Measurements from ENCODE around the gene WDR47.

WDR47 gene

DNA sequence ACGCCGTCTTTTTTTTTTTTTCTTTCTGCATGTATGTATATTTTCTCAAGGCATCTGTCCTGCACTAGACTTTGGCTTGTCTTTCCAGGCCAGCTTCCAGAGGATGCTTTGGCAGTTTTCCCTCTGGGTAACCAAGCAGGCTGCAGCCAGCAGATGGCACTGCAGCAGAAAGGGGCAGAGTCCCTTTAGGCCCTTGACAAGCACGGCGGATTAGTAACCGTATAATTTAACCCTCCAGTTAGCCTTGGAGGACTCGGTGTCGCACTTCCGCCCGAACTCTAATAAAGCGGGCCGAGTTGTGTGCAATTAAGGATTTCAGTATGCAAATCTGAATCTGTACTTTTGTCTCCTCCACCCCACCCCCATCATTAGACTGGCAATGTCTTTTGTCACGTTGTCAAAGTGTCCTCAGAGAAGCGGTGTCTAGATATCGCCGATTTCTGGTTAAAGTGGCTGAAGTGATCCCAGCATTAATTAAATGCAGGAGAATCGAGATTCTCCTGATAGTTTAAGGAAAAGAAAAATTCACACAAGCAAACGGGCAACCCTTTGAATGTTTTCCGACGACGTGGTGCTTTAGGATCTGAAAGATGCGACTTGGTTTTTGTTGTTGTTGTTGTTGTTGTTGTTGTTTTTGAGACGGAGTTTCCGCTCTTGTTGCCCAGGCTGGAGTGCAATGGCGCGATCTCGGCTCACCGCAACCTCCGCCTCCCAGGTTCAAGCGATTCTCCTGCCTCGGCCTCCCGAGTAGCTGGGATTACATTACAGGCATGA is 47.5 kb upstream of the WDR47 start:
- Histone ChIP-seq H3K9ac (ENCODE audit: low read length) (no peak overlapping the region), H4K20me1 (ENCODE audit: insufficient read depth, low read length) (no peaks in the 10 kb centered on the region), H3K27ac (ENCODE audit: low read length) (no peak overlapping the region), H2AFZ (ENCODE audit: low read depth, low read length) (no peak overlapping the region), H3K79me2 (ENCODE audit: low read length) (peaks cover 25% of the 10 kb centered on the region), H3K9me3 (ENCODE audit: insufficient read depth, low read length) (no peaks in the 10 kb centered on the region), H3K4me3 (ENCODE audit: low read length) (peak overlapping the region; percentile 99; the same call in 1 of the 2 replicates), H3K36me3 (replicated peaks; ENCODE audit: low read depth, low read length) (no peaks in the 10 kb centered on the region), H3K4me1 (ENCODE audit: low read length) (peaks cover 9% of the 10 kb centered on the region), H3K27me3 (ENCODE audit: low read depth, low read length) (no peaks in the 10 kb centered on the region), H3K4me2 (ENCODE audit: low read length) (peak overlapping the region; percentile 90; the same call in 1 of the 2 replicates)
- no peak for TF ChIP-seq EZH2phosphoT487 (IDR thresholded peaks at IDR 0.05; ENCODE audit: low read depth)
- TF ChIP-seq, protein P1, sequence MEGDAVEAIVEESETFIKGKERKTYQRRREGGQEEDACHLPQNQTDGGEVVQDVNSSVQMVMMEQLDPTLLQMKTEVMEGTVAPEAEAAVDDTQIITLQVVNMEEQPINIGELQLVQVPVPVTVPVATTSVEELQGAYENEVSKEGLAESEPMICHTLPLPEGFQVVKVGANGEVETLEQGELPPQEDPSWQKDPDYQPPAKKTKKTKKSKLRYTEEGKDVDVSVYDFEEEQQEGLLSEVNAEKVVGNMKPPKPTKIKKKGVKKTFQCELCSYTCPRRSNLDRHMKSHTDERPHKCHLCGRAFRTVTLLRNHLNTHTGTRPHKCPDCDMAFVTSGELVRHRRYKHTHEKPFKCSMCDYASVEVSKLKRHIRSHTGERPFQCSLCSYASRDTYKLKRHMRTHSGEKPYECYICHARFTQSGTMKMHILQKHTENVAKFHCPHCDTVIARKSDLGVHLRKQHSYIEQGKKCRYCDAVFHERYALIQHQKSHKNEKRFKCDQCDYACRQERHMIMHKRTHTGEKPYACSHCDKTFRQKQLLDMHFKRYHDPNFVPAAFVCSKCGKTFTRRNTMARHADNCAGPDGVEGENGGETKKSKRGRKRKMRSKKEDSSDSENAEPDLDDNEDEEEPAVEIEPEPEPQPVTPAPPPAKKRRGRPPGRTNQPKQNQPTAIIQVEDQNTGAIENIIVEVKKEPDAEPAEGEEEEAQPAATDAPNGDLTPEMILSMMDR (IDR thresholded peaks at IDR 0.05; ENCODE audit: low read depth, low read length): peak; percentile 39

DNA sequence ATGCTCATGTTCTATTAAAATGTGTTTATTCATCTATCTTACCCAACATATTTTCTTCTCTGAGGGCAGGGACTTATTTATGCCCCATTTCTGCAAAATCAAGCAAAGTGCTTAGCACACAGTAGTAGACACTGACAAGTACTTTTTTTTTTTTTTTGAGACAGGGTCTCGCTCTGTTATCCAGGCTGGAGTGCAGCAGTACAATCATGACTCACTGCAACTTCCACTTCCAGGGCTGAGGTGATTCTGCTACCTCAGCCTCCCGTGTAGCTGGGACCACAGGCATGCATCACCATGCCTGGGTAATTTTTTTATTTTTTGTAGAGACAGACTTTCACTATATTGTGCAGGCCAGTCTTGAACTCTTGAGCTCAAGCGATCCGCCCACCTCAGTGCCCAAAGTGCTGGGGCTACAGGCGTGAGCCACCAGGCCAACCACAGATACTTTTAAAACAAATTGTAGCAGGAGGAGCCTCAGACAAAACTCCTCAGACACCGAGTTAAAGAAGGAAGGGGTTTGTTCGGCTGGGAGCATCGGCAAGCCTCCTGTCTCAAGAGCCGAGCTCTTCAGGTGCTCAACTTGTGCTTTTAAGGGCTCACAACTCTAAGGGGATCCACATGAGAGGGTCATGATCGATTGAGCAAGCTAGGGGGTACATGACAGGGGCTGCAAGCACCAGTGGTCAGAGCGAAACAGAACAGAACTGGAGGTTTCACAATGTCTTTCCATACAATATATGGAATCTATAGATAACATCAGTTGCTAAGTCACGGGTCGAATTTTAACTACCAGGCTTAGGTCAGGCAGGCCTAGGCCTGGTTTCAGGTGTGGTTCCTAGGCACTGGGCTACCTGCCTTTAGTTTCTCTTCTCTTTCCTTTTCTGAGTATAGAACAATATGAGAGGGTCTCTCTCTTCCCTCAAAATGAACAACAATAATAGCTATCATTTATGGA is 42.9 kb upstream of the WDR47 start:
- H3K79me2 ChIP-seq (ENCODE audit: low read length): no peaks in the 10 kb centered on the region
- TF ChIP-seq EZH2phosphoT487 (IDR thresholded peaks at IDR 0.05; ENCODE audit: low read depth): no peak
- TF ChIP-seq, protein P1 (IDR thresholded peaks at IDR 0.05; ENCODE audit: low read depth, low read length): no peak
- H3K36me3 ChIP-seq (replicated peaks; ENCODE audit: low read depth, low read length): no peaks in the 10 kb centered on the region
- no peak overlapping the region for H3K9ac ChIP-seq (ENCODE audit: low read length)
- no peaks in the 10 kb centered on the region for H3K9me3 ChIP-seq (ENCODE audit: insufficient read depth, low read length)
- H3K4me1 ChIP-seq (ENCODE audit: low read length): no peaks in the 10 kb centered on the region
- no peaks in the 10 kb centered on the region for H4K20me1 ChIP-seq (ENCODE audit: insufficient read depth, low read length)
- H3K4me3 ChIP-seq (ENCODE audit: low read length): no peak overlapping the region
- no peak overlapping the region for H2AFZ ChIP-seq (ENCODE audit: low read depth, low read length)
- no peaks in the 10 kb centered on the region for H3K27me3 ChIP-seq (ENCODE audit: low read depth, low read length)
- H3K27ac ChIP-seq (ENCODE audit: low read length): no peak overlapping the region
- H3K4me2 ChIP-seq (ENCODE audit: low read length): no peak overlapping the region

DNA sequence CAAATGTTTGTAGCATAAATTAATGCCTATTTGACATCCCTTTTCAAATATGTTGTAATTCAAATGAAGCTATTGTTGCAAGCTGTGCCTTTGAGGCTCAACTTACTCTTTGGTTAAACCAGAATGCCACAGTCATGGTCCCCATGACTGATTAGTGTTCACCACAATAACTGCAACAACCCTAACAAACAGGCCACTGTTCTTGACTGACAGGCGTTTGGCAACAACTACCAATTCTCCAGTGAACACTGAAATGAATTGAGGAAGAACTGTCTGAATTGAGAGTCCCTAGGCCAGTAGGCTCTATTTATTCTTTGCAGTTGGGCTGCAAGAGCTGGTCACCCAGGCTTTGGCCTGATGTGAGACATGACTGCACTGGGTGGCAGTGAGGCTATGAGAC is 42.0 kb upstream of the WDR47 start:
- Histone ChIP-seq H3K4me1 (ENCODE audit: low read length) (no peaks in the 10 kb centered on the region), H3K9ac (ENCODE audit: low read length) (no peak overlapping the region), H2AFZ (ENCODE audit: low read depth, low read length) (no peak overlapping the region), H3K9me3 (ENCODE audit: insufficient read depth, low read length) (no peaks in the 10 kb centered on the region), H4K20me1 (ENCODE audit: insufficient read depth, low read length) (no peaks in the 10 kb centered on the region), H3K27me3 (ENCODE audit: low read depth, low read length) (no peaks in the 10 kb centered on the region), H3K27ac (ENCODE audit: low read length) (no peak overlapping the region), H3K36me3 (replicated peaks; ENCODE audit: low read depth, low read length) (no peaks in the 10 kb centered on the region), H3K4me2 (ENCODE audit: low read length) (no peak overlapping the region), H3K4me3 (ENCODE audit: low read length) (no peak overlapping the region), H3K79me2 (ENCODE audit: low read length) (no peaks in the 10 kb centered on the region)
- no peak for TF ChIP-seq EZH2phosphoT487 (IDR thresholded peaks at IDR 0.05; ENCODE audit: low read depth)
- TF ChIP-seq, protein P1 (IDR thresholded peaks at IDR 0.05; ENCODE audit: low read depth, low read length): no peak

DNA sequence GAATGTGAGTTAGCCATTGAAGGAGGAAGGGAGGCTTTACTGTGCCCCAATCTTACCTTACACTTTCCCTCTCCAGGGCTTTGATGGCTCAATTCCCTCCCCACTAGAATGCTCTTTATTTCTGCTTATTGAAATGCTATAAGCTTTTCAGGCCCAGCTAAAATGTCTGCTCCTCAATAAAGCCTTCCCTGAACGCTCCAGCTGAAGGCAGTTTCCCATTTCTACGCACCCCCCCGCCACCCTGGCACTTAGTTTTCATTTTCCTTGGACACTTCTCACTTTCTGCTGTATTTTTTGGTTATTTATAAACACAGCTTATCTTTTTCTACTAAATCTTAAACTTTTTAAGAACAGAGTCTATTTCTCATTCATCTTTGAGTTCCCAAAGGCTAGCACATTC is 41.6 kb upstream of the WDR47 start:
- Histone ChIP-seq H3K9ac (ENCODE audit: low read length) (no peak overlapping the region), H3K4me1 (ENCODE audit: low read length) (peaks cover under 1% of the 10 kb centered on the region; the same call in 1 of the 2 replicates), H3K79me2 (ENCODE audit: low read length) (no peaks in the 10 kb centered on the region), H3K27ac (ENCODE audit: low read length) (no peak overlapping the region), H3K9me3 (ENCODE audit: insufficient read depth, low read length) (no peaks in the 10 kb centered on the region), H3K27me3 (ENCODE audit: low read depth, low read length) (no peaks in the 10 kb centered on the region), H3K36me3 (replicated peaks; ENCODE audit: low read depth, low read length) (no peaks in the 10 kb centered on the region), H4K20me1 (ENCODE audit: insufficient read depth, low read length) (no peaks in the 10 kb centered on the region), H2AFZ (ENCODE audit: low read depth, low read length) (no peak overlapping the region), H3K4me2 (ENCODE audit: low read length) (no peak overlapping the region), H3K4me3 (ENCODE audit: low read length) (no peak overlapping the region)
- no peak for TF ChIP-seq EZH2phosphoT487 (IDR thresholded peaks at IDR 0.05; ENCODE audit: low read depth)
- TF ChIP-seq, protein P1 (IDR thresholded peaks at IDR 0.05; ENCODE audit: low read depth, low read length): no peak
